ENCODE data around the gene CDH15.

GRCh38 chr16:89160977-89161701 lies 10.4 kb upstream of the CDH15 start:
- TF ChIP-seq CTCF (IDR thresholded peaks at IDR 0.05) (no peak), POLR2A (IDR thresholded peaks at IDR 0.05) (no peak), POLR2AphosphoS5 (IDR thresholded peaks at IDR 0.05) (no peak)
